Smooth muscle cell of the coronary artery (primary cell): Measurements from ENCODE around the gene ZBTB25. TPM values are rescaled to one million over a fixed set of nuclear protein-coding genes. Genes with fewer than 3 reads are reported as not detected.

Source experiments
- total RNA-seq: library from RNA; depleted of rRNA; stranded (reverse); fragments of >200 nt; gene quantifications from 2 replicates; pipeline ENCODE4 v1.2.3, GENCODE V29; 2014; ENCODE audit warnings: low replicate concordance

ZBTB25 gene, protein sequence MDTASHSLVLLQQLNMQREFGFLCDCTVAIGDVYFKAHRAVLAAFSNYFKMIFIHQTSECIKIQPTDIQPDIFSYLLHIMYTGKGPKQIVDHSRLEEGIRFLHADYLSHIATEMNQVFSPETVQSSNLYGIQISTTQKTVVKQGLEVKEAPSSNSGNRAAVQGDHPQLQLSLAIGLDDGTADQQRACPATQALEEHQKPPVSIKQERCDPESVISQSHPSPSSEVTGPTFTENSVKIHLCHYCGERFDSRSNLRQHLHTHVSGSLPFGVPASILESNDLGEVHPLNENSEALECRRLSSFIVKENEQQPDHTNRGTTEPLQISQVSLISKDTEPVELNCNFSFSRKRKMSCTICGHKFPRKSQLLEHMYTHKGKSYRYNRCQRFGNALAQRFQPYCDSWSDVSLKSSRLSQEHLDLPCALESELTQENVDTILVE
- total RNA-seq = 2.9 and 3.5 TPM in 2 replicates

DNA sequence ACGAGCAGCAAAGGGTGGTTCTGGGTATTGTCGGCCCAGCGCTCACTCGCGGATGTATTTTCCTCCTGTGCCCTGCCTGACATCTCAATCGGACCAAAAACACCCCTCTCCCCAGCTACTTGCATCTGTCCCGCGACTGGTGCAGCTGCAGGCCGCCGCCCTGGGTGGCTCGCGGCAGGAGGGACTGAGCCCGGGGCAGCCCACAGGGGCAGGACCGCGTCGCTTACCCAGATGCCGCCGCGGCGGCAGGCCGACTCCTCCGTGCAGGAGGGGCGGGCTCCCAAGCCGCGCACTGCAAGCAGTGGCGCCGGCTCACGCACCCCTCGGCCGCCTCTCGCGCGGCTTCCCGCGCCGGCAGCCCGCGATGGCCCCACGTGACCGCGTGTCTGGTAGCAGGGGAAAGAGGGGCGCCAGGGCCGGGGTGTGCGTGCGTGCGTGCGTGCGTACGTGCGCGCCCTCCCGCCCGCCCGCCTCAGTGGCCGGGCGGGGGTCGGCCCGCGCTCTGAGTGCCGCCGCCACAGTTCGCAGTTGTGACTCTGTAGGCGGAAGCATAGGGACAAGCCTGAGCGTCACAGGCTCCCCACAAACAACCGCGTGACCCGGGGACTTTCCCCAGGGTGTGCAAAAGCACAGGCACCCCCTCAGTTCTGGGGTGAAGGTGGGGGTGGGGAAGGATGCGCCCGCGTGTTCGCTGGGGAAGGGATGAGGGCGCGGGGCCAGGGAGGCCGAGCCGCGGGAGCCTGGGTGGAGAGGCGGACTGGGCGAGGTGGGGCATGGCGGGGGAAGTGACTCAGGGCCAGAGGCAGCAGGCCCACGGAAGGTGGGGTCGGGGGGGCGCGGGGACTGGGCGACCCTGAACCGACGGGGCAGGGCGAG, at the start of gene ZBTB25:
Gene ZBTB25, minus strand, starts transcription at position 405 of the 876 bp plus-strand sequence. CDS start 13,305 bp downstream, outside the sequence.

DNA sequence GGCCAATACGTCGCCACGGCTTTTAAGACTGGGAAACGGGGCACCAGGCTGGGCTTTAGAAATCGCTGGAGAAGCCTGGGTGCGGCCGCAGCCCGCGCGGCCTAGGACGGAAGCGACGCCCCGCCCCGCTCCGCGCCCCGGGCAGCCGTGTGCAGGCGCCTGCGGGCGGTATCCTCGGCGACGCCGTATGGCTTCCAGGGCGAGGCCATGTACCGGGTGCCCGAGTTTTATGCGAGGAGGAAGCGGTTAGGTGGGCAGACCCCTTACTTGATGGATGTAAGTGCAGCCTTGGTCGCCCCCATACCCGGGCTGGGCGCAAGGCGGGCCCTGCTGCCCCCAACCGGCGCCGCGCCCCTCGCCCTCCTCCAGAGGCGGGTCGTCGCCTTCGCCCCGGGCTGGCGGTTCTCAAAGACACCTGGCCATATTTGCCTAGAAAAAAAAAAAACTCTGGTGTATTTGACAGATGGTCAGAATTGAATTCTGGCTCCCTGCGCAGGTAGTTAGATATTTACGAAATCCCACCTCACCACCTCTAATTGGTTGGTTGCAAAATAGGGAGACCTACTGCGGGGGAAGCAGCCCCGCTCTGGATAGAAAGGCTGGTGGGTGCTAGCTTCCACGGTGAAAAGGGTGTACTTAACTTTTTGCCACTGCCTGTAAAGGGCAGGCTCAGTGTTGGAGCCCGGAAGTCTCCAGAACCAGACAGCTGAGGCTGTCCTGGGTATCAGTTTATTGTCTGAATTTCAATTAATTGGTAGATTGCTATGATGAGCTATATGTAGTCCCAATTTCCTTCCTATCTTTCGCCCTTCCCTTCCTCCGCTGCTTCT, 46.4 kb upstream of the ZBTB25 start, which contains the start of gene PPP1R36:
Gene PPP1R36, plus strand, starts transcription at position 171 of the 830 bp plus-strand sequence. Its CDS starts 37 bp downstream, at position 208.

DNA sequence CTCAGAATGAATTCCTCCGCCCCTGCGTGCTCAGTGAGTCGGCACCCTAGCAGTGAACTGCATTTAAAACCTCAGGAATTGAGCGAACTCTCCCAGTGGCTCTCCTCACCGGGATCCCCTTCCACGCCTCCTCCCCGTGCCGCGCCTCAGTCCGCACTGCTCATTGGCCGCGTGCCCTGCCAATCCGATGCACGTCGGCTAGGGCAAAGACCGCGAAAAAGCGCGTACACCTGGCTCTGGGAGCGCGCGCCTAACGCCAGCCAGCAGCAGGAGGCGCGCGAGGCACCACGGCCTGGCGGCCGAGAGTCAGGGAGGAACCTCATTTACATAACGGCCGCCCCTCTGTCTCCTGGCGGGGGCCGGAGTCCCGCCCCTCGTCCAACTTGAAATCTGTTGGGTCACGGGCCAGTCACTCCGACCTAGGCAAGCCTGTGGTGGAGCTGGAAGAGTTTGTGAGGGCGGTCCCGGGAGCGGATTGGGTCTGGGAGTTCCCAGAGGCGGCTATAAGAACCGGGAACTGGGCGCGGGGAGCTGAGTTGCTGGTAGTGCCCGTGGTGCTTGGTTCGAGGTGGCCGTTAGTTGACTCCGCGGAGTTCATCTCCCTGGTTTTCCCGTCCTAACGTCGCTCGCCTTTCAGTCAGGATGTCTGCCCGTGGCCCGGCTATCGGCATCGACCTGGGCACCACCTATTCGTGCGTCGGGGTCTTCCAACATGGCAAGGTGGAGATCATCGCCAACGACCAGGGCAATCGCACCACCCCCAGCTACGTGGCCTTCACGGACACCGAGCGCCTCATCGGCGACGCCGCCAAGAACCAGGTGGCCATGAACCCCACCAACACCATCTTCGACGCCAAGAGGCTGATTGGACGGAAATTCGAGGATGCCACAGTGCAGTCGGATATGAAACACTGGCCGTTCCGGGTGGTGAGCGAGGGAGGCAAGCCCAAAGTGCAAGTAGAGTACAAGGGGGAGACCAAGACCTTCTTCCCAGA, 36.9 kb upstream of the ZBTB25 start, which contains the start of gene HSPA2:
Gene HSPA2, plus strand, starts transcription at position 534 of the 995 bp plus-strand sequence. Its CDS starts 109 bp downstream, at position 643.

DNA sequence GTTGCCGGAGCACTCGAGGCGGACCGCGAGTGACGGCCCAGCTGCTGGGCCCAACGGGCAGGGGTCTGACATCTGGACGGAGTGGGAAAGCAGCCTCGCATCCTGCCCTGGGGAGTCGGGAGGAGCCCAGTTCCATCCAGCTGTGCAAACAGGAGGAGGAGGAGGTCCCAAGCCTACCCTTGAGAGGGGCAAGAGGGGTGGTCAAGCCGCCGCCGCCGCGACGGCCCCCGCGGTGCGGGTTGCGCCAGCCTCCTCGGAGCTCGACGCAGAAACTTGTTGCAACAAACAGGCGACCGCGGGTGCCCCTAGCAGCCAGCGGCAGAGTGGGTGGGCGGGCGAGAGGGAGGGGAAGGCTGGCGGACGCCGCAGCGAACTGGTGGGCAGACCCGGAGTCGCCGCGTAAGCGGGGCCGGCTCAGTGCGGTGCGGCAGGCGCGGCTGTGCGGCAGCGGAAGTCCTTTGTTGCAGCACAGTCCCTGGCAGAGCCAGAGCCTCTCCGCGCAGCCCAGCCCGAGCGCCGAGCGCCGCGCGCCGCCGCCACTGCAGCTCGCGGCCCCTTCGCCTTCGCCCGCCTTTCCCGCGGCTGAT, 765 bp upstream of the ZBTB25 start, which contains the start of gene ZBTB1:
Gene ZBTB1, plus strand, starts transcription at position 461 of the 587 bp plus-strand sequence. CDS start 16,735 bp downstream, outside the sequence.

DNA sequence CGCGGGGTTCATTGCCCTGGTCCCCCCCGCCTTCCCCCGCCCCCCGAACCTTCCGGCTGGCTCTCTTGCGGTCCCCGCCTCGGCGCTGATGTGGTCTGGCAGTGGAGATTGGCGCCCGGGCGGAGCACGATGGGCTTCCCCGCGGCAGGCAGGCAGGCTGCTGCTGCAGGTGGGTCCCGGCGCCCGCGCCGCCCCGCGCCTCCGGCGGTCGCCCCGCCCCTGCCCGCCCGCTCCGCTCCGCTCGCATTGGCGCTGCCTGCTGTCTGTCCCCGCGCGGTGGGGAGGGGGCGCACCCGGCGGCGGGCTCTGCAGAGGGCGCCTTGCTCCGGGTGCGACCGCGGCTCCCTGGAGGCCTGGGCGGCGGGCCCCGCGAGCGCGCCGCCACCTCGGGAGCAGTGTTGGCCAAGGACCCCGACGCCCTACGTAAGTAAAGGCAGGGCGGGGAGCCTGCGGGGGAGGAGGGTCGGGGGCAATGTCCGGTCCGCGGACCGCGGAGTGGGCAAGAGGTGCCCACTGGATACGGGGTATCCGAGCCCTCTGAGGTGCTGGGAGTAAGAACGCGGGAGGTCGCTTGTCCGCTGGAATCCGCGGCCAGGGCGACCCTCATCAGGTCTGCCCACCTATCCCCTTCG, 38.3 kb downstream of the ZBTB25 start, which contains the start of gene AKAP5:
Gene AKAP5, plus strand, starts transcription at position 309 of the 632 bp plus-strand sequence. CDS start 2,896 bp downstream, outside the sequence.

Other genes starting within 250 kb of the ZBTB25 start
- 0.12 TPM in 1 of 2 replicates, not detected in the other for gene ESR2, start 209.5 kb downstream of the ZBTB25 start, total RNA-seq
- 38.9 and 41.8 TPM in 2 replicates for gene MTHFD1, start 115.5 kb downstream of the ZBTB25 start, total RNA-seq
- gene AKAP5, start 38.3 kb downstream of the ZBTB25 start, total RNA-seq = 0.12 and 1.2 TPM in 2 replicates
- gene ZBTB1, start 932 bp upstream of the ZBTB25 start, total RNA-seq = 23.3 and 28.3 TPM in 2 replicates
- 2.9 and 5.4 TPM in 2 replicates for gene HSPA2, start 36.9 kb upstream of the ZBTB25 start, total RNA-seq
- gene PPP1R36, start 46.1 kb upstream of the ZBTB25 start, total RNA-seq = 0.53 and 0.82 TPM in 2 replicates
- 6.2 and 6.3 TPM in 2 replicates for gene PLEKHG3, start 200.6 kb upstream of the ZBTB25 start, total RNA-seq